Measurements from ENCODE around the gene GRN. TPM values are rescaled to one million over a fixed set of nuclear protein-coding genes. Genes with fewer than 3 reads are reported as not detected.

Gene GRN
- polyA plus RNA-seq, 2 of the 4 experiments (the other 2 are of a cell fraction) = 111 to 197 TPM

DNA sequence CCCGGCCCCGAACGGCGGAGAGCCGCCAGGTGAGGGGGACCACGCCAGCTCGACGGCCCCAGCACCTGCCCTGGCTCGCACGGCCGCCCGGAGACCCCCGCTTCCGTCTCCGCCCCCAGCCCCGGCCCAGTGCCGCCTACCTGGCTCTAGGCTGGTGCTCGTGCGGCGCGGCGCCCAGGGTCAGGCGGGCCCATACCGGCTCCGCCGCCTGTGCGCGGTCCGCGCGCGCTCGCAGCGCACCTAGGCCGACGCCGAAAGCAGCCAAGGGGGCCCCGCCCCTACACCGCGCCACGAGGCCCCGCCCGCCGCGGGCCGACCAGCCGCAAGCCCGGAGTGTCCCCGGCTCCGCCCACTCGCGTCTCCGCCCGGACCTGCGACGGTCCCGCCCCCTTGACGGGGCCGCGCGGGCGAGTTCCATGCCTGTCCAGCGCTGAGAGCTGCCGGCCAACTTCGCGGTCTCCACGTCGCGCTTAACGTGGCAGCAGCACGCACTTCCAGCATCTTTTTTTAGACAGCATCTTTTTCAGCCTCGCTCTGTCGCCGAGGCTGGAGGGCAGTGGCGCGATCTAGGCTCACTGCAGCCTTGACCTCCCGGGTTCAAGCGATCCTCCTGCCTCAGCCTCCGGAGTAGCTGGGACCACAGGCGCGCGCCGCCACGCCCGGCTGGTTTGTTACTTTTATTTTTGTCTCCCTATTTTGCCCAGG, 20.4 kb upstream of the GRN start, which contains the start of gene SLC25A39:
Gene SLC25A39, minus strand, starts transcription at position 253 of the 705 bp plus-strand sequence. CDS start 1,261 bp downstream, outside the sequence.
- DNase-seq (ENCODE audit: low read depth in 1 of 2, low spot score in 1 of 2) = peak; percentile 76 to 97
- Histone ChIP-seq H3K9me3 (no peaks in the 10 kb centered on the region), H3K27ac (peak within 1 kb of the TSS; percentile 93), H3K4me1 (peaks cover 17% of the 10 kb centered on the region), H3K4me2 (peak within 1 kb of the TSS; percentile 85), H3K4me3 (peak within 1 kb of the TSS; percentile 98)
- peak; percentile 63 to 79 for ATAC-seq
- CTCF ChIA-PET = interaction anchor here (0.7 to 14.1 kb wide), 10 partner anchors 8 to 138 kb away, joined by 3 to 159 read pairs (median 4); partner anchors contain the start of genes FAM171A2 and TMUB2
- FAIRE-seq = no peak
- WGBS (ENCODE audit: missing lambda C conversion rate) = under 1% methylated on average over 36 of the region's 85 CpGs
- POLR2A ChIA-PET = interaction anchor here (0.6 to 2.1 kb wide), 6 partner anchors 9 to 105 kb away, joined by 3 to 9 read pairs (median 4); partner anchors contain the start of gene UBTF
- TF ChIP-seq SMC3 (IDR thresholded peaks at IDR 0.05) (peak; percentile 30; the same call in 2 of the 3 replicates), POLR2A (IDR thresholded peaks at IDR 0.05; ENCODE audit: low read length) (peak; percentile 67), JUN (IDR thresholded peaks at IDR 0.05) (peak; percentile 74 to 77; a peak in 4 of 5 replicates), ZFP36 (IDR thresholded peaks at IDR 0.05; ENCODE audit: borderline replicate concordance, partially characterized antibody) (no peak), MYC (IDR thresholded peaks at IDR 0.05; ENCODE audit: borderline replicate concordance, low read length) (peak; percentile 82), CHD2 (IDR thresholded peaks at IDR 0.05; ENCODE audit: low read length, partially characterized antibody) (no peak), GATA3 (IDR thresholded peaks at IDR 0.05; ENCODE audit: borderline replicate concordance) (no peak; the same call in 1 of the 2 replicates), HEYL (CRISPR knock-in tag; IDR thresholded peaks at IDR 0.05) (no peak), CEBPB (IDR thresholded peaks at IDR 0.05) (no peak), EHMT2 (IDR thresholded peaks at IDR 0.05; ENCODE audit: low read depth) (no peak), HDAC2 (IDR thresholded peaks at IDR 0.05) (0 out of 2 replicates have a peak, but pooled peaks have one; percentile 77), HOXA7 (CRISPR knock-in tag; IDR thresholded peaks at IDR 0.05) (no peak), POLR2AphosphoS2 (conservative IDR thresholded peaks at IDR 0.05; ENCODE audit: low read length) (no peak), FOSL2 (IDR thresholded peaks at IDR 0.05) (no peak), FOSL2 (CRISPR knock-in tag; IDR thresholded peaks at IDR 0.05) (0 out of 2 replicates have a peak, but pooled peaks have one; percentile 7), RCOR1 (IDR thresholded peaks at IDR 0.05; ENCODE audit: low read depth, low read length) (no peak), SREBF2 (IDR thresholded peaks at IDR 0.05) (no peak), FOSB (CRISPR knock-in tag; IDR thresholded peaks at IDR 0.05) (no peak), HOXB5 (CRISPR knock-in tag; IDR thresholded peaks at IDR 0.05) (no peak), KDM1A (IDR thresholded peaks at IDR 0.05; ENCODE audit: low read depth) (peak; percentile 90), NPAS2 (CRISPR knock-in tag; IDR thresholded peaks at IDR 0.05; ENCODE audit: borderline replicate concordance) (peak; percentile 55; the same call in 1 of the 2 replicates), MAZ (IDR thresholded peaks at IDR 0.05; ENCODE audit: borderline replicate concordance, low read depth, low read length) (peak; percentile 94; the same call in 1 of the 2 replicates)
- TF ChIP-seq, protein P1, sequence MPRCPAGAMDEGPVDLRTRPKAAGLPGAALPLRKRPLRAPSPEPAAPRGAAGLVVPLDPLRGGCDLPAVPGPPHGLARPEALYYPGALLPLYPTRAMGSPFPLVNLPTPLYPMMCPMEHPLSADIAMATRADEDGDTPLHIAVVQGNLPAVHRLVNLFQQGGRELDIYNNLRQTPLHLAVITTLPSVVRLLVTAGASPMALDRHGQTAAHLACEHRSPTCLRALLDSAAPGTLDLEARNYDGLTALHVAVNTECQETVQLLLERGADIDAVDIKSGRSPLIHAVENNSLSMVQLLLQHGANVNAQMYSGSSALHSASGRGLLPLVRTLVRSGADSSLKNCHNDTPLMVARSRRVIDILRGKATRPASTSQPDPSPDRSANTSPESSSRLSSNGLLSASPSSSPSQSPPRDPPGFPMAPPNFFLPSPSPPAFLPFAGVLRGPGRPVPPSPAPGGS (IDR thresholded peaks at IDR 0.05) = peak; percentile 86; the same call in 2 of the 3 replicates
- TF ChIP-seq, protein P2, sequence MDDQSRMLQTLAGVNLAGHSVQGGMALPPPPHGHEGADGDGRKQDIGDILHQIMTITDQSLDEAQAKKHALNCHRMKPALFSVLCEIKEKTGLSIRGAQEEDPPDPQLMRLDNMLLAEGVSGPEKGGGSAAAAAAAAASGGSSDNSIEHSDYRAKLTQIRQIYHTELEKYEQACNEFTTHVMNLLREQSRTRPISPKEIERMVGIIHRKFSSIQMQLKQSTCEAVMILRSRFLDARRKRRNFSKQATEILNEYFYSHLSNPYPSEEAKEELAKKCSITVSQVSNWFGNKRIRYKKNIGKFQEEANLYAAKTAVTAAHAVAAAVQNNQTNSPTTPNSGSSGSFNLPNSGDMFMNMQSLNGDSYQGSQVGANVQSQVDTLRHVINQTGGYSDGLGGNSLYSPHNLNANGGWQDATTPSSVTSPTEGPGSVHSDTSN (IDR thresholded peaks at IDR 0.05) = peak; percentile 30; the same call in 1 of the 2 replicates

DNA sequence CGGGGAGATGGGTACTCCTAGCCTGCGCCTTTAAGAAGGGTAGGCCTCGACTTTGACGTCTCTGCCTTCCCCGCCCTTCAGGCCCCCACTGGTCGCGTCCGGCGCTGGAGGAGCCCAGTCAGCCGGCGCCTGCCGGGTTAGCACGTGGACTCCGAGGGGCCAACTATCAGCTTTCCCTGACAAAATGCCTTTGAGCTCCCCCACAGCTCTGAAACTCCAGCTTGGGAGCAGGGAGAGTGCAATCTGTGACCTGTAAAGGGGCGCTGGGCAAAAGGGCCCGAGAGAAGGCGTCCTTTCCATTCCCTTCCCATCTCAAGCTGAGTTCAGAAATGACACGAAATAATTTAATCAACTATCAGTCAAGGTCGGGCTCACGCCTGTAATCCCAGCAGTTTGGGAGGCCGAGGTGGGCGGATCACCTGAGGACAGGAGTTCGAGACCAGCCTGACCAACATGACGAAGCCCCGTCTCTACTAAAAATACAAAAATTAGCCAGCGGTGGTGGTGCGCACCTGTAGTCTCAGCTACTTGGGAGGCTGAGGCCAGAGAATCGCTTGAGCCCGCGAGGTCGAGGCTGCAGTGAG, 18.1 kb upstream of the GRN start:
- Histone ChIP-seq H3K4me1 (peaks cover 21% of the 10 kb centered on the region), H3K9me3 (no peaks in the 10 kb centered on the region), H3K4me2 (peak overlapping the region; percentile 85), H3K27ac (peak overlapping the region; percentile 93; a peak in 5 of 6 replicates), H3K4me3 (peak overlapping the region; percentile 98; the same call in 2 of the 3 replicates)
- DNase-seq (ENCODE audit: low read depth in 1 of 2, low spot score in 1 of 2) (peak; percentile 99), ATAC-seq (peak; percentile 70 to 80), FAIRE-seq (no peak)
- CTCF ChIA-PET = interaction anchor here (0.5 to 14.1 kb wide), 12 partner anchors 10 to 289 kb away, joined by 3 to 159 read pairs (median 4); no protein-coding TSS in a partner anchor
- WGBS (ENCODE audit: missing lambda C conversion rate) = 36% methylated on average over 30 of the region's 31 CpGs
- POLR2A ChIA-PET = interaction anchor here (0.6 to 1.3 kb wide), 8 partner anchors 9 to 127 kb away, joined by 3 to 14 read pairs (median 4); partner anchors contain the start of gene GRN
- TF ChIP-seq, protein P3, sequence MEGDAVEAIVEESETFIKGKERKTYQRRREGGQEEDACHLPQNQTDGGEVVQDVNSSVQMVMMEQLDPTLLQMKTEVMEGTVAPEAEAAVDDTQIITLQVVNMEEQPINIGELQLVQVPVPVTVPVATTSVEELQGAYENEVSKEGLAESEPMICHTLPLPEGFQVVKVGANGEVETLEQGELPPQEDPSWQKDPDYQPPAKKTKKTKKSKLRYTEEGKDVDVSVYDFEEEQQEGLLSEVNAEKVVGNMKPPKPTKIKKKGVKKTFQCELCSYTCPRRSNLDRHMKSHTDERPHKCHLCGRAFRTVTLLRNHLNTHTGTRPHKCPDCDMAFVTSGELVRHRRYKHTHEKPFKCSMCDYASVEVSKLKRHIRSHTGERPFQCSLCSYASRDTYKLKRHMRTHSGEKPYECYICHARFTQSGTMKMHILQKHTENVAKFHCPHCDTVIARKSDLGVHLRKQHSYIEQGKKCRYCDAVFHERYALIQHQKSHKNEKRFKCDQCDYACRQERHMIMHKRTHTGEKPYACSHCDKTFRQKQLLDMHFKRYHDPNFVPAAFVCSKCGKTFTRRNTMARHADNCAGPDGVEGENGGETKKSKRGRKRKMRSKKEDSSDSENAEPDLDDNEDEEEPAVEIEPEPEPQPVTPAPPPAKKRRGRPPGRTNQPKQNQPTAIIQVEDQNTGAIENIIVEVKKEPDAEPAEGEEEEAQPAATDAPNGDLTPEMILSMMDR (IDR thresholded peaks at IDR 0.05) = no peak
- TF ChIP-seq JUN (IDR thresholded peaks at IDR 0.05) = peak in 1 of 2 experiments; percentile 87; a peak in 3 of 5 replicates
- no peak for TF ChIP-seq HOXB5 (CRISPR knock-in tag; IDR thresholded peaks at IDR 0.05)
- TF ChIP-seq CHD4 (IDR thresholded peaks at IDR 0.05; ENCODE audit: borderline replicate concordance) = peak; percentile 73; the same call in 1 of the 2 replicates
- peak; percentile 61; the same call in 1 of the 2 replicates for TF ChIP-seq BHLHE40 (IDR thresholded peaks at IDR 0.05; ENCODE audit: low read depth, low read length)
- no peak for TF ChIP-seq CEBPB (IDR thresholded peaks at IDR 0.05)
- TF ChIP-seq HOXA7 (CRISPR knock-in tag; IDR thresholded peaks at IDR 0.05) = no peak
- TF ChIP-seq RFX5 (IDR thresholded peaks at IDR 0.05) = no peak
- TF ChIP-seq NPAS2 (CRISPR knock-in tag; IDR thresholded peaks at IDR 0.05; ENCODE audit: borderline replicate concordance) = peak; percentile 82
- TF ChIP-seq HOXB13 (CRISPR knock-in tag; IDR thresholded peaks at IDR 0.05; ENCODE audit: low read depth) = no peak
- TF ChIP-seq POLR2AphosphoS2 (conservative IDR thresholded peaks at IDR 0.05; ENCODE audit: low read length) = no peak
- no peak for TF ChIP-seq CBX8 (IDR thresholded peaks at IDR 0.05)
- peak; percentile 84; the same call in 1 of the 2 replicates for TF ChIP-seq MAZ (IDR thresholded peaks at IDR 0.05; ENCODE audit: borderline replicate concordance, low read depth, low read length)
- no peak for TF ChIP-seq ZSCAN20 (CRISPR knock-in tag; IDR thresholded peaks at IDR 0.05)
- TF ChIP-seq PHF8 (IDR thresholded peaks at IDR 0.05; ENCODE audit: borderline replicate concordance, low read depth) = no peak

Measured in A549 (cell line).